ENCODE results near the gene IPO13. TPM values are rescaled to one million over a fixed set of nuclear protein-coding genes. Genes with fewer than 3 reads are reported as not detected.

IPO13 gene
- total RNA-seq, 2 experiments from 2014 or later = 15.8 to 16.9 TPM

GRCh38 chr1:43937179-43937865 lies 9.4 kb upstream of the IPO13 start:
- Mint-ChIP-seq H3K27ac (no peak overlapping the region), H3K36me3 (peaks cover 6% of the 10 kb centered on the region), H3K4me1 (peaks cover 15% of the 10 kb centered on the region), H3K4me3 (no peak overlapping the region), H3K27me3 (peaks cover 34% of the 10 kb centered on the region), H3K9me3 (no peaks in the 10 kb centered on the region)
- DNase-seq = no peak

GRCh38 chr1:43938383-43938782 lies 8.4 kb upstream of the IPO13 start:
- DNase-seq = no peak
- no peaks in the 10 kb centered on the region for H3K9me3 Mint-ChIP-seq
- peaks cover 10% of the 10 kb centered on the region for H3K4me1 Mint-ChIP-seq
- H3K27me3 Mint-ChIP-seq = peaks cover 24% of the 10 kb centered on the region
- H3K36me3 Mint-ChIP-seq = peaks cover 6% of the 10 kb centered on the region
- H3K4me3 Mint-ChIP-seq = no peak overlapping the region
- H3K27ac Mint-ChIP-seq = no peak overlapping the region

- H3K36me3 Mint-ChIP-seq = peaks cover 6% of the 10 kb centered on the region
- H3K27ac Mint-ChIP-seq = no peak overlapping the region
- H3K4me1 Mint-ChIP-seq = peaks cover 8% of the 10 kb centered on the region
- no peak overlapping the region for H3K4me3 Mint-ChIP-seq
- DNase-seq = no peak
- no peaks in the 10 kb centered on the region for H3K9me3 Mint-ChIP-seq
- peaks cover 20% of the 10 kb centered on the region for H3K27me3 Mint-ChIP-seq
These were observed 7.7 kb upstream of the IPO13 start for GRCh38 chr1:43938892-43939587.

GRCh38 chr1:43942411-43942810 lies 4.3 kb upstream of the IPO13 start:
- Mint-ChIP-seq H3K27me3 (no peaks in the 10 kb centered on the region), H3K36me3 (peaks cover 11% of the 10 kb centered on the region), H3K9me3 (no peaks in the 10 kb centered on the region), H3K27ac (no peak overlapping the region), H3K4me1 (peaks cover 11% of the 10 kb centered on the region), H3K4me3 (no peak overlapping the region)
- no peak for DNase-seq

GRCh38 chr1:43944860-43945259 lies 1.9 kb upstream of the IPO13 start:
- DNase-seq = no peak
- Mint-ChIP-seq H3K27me3 (no peaks in the 10 kb centered on the region), H3K27ac (no peak overlapping the region), H3K4me3 (peak overlapping the region; percentile 92), H3K36me3 (peaks cover 10% of the 10 kb centered on the region), H3K9me3 (no peaks in the 10 kb centered on the region), H3K4me1 (peaks cover 21% of the 10 kb centered on the region)

GRCh38 chr1:43945674-43946235 lies 995 bp upstream of the IPO13 start:
- H3K27me3 Mint-ChIP-seq = no peaks in the 10 kb centered on the region
- H3K27ac Mint-ChIP-seq = peak overlapping the region; percentile 90
- no peak for DNase-seq
- peaks cover 21% of the 10 kb centered on the region for H3K4me1 Mint-ChIP-seq
- peaks cover 5% of the 10 kb centered on the region for H3K36me3 Mint-ChIP-seq
- H3K4me3 Mint-ChIP-seq = peak overlapping the region; percentile 92
- H3K9me3 Mint-ChIP-seq = no peaks in the 10 kb centered on the region

- H3K27me3 Mint-ChIP-seq = no peaks in the 10 kb centered on the region
- peaks cover 29% of the 10 kb centered on the region for H3K4me1 Mint-ChIP-seq
- peak overlapping the region; percentile 92 for H3K4me3 Mint-ChIP-seq
- H3K27ac Mint-ChIP-seq = peak overlapping the region; percentile 90
- H3K36me3 Mint-ChIP-seq = peaks cover 5% of the 10 kb centered on the region
- DNase-seq = peak; percentile 22
- no peaks in the 10 kb centered on the region for H3K9me3 Mint-ChIP-seq
These were observed 517 bp downstream of the IPO13 start for GRCh38 chr1:43947061-43947873.

GRCh38 chr1:43947874-43948437 lies 1.2 kb downstream of the IPO13 start:
- Mint-ChIP-seq H3K4me3 (peak overlapping the region; percentile 92), H3K27me3 (no peaks in the 10 kb centered on the region), H3K4me1 (peaks cover 29% of the 10 kb centered on the region), H3K36me3 (peaks cover 5% of the 10 kb centered on the region), H3K9me3 (no peaks in the 10 kb centered on the region), H3K27ac (no peak overlapping the region)
- DNase-seq = no peak

- Mint-ChIP-seq H3K27ac (no peak overlapping the region), H3K4me1 (peaks cover 26% of the 10 kb centered on the region), H3K27me3 (no peaks in the 10 kb centered on the region), H3K36me3 (peaks cover 1% of the 10 kb centered on the region), H3K4me3 (no peak overlapping the region), H3K9me3 (no peaks in the 10 kb centered on the region)
- no peak for DNase-seq
These were observed 2.9 kb downstream of the IPO13 start for GRCh38 chr1:43949678-43950077.

- Mint-ChIP-seq H3K4me3 (no peak overlapping the region), H3K27me3 (no peaks in the 10 kb centered on the region), H3K4me1 (peaks cover 18% of the 10 kb centered on the region), H3K27ac (no peak overlapping the region), H3K36me3 (no peaks in the 10 kb centered on the region), H3K9me3 (no peaks in the 10 kb centered on the region)
- no peak for DNase-seq
These were observed 4.6 kb downstream of the IPO13 start for GRCh38 chr1:43951021-43951985.

GRCh38 chr1:43952731-43953346 lies 6.1 kb downstream of the IPO13 start:
- Mint-ChIP-seq H3K9me3 (no peaks in the 10 kb centered on the region), H3K27me3 (no peaks in the 10 kb centered on the region), H3K4me3 (no peak overlapping the region), H3K27ac (no peak overlapping the region), H3K36me3 (peaks cover under 1% of the 10 kb centered on the region), H3K4me1 (peaks cover 15% of the 10 kb centered on the region)
- no peak for DNase-seq

GRCh38 chr1:43953361-43953760 lies 6.6 kb downstream of the IPO13 start:
- Mint-ChIP-seq H3K27me3 (no peaks in the 10 kb centered on the region), H3K4me1 (peaks cover 11% of the 10 kb centered on the region), H3K4me3 (no peak overlapping the region), H3K36me3 (peaks cover 4% of the 10 kb centered on the region), H3K9me3 (no peaks in the 10 kb centered on the region), H3K27ac (no peak overlapping the region)
- no peak for DNase-seq

GRCh38 chr1:43954036-43954435 lies 7.3 kb downstream of the IPO13 start:
- H3K4me3 Mint-ChIP-seq = no peak overlapping the region
- peaks cover 9% of the 10 kb centered on the region for H3K4me1 Mint-ChIP-seq
- no peaks in the 10 kb centered on the region for H3K9me3 Mint-ChIP-seq
- H3K36me3 Mint-ChIP-seq = peaks cover 5% of the 10 kb centered on the region
- H3K27ac Mint-ChIP-seq = no peak overlapping the region
- DNase-seq = no peak
- H3K27me3 Mint-ChIP-seq = no peaks in the 10 kb centered on the region
